Spinal cord (tissue), 10 donors: ENCODE results near the gene MAOB. TPM values are rescaled to one million over a fixed set of nuclear protein-coding genes. Genes with fewer than 3 reads are reported as not detected.
"Not testable (repeated sequence)": the region's sequence is repeated elsewhere in the genome, so short reads cannot be mapped to it uniquely, and the experiment has no call there.

Experiments
- DNase-seq, 6 donors: peaks; one replicate each; pipeline versions ENCODE4 v3.0.0 to v3.0.0-alpha.2; 2013 to 2015; ENCODE audit warnings: low spot score in 6 of 6, low read depth in 4 of 6
- H3K27ac ChIP-seq: one replicate; pipeline ENCODE4 v1.5.1; 2013; ENCODE audit warnings: low read depth, low read length, control low read depth
- H3K27me3 ChIP-seq: one replicate; pipeline ENCODE4 v1.6.1; 2013; ENCODE audit warnings: low read length; ENCODE audit not compliant: control insufficient read depth, insufficient read depth
- H3K36me3 ChIP-seq: one replicate; pipeline ENCODE4 v1.6.1; 2013; ENCODE audit warnings: low read length; ENCODE audit not compliant: control insufficient read depth, insufficient read depth
- H3K4me1 ChIP-seq: one replicate; pipeline ENCODE4 v1.6.1; 2013; ENCODE audit warnings: low read length; ENCODE audit not compliant: control insufficient read depth, insufficient read depth
- H3K4me3 ChIP-seq: one replicate; pipeline ENCODE4 v1.5.1; 2013; ENCODE audit warnings: low read depth, low read length, control low read depth
- H3K9me3 ChIP-seq: one replicate; pipeline ENCODE4 v1.6.1; 2013; ENCODE audit warnings: low read length; ENCODE audit not compliant: control insufficient read depth, insufficient read depth
- WGBS: methylation state at CpG from one replicate; pipeline ENCODE4 v1.1.5; 2013; ENCODE audit warnings: missing lambda C conversion rate; ENCODE audit not compliant: insufficient coverage; 5-methylcytosine and 5-hydroxymethylcytosine counted together
- long read RNA-seq, 4 donors: transcript quantifications; one replicate each; lab custom pipeline, GENCODE V29; 2026
- polyA plus RNA-seq, 2 donors: library from polyadenylated mRNA; unstranded; fragments of 120-200 nt; gene quantifications; one replicate each; pipeline ENCODE4 v1.2.1, GENCODE V29; 2013; ENCODE audit not compliant: insufficient read length in 2 of 2
- total RNA-seq, 2 donors: library from RNA; depleted of rRNA in 1 of 2; stranded (reverse); fragments of 120-200 nt in 1 of 2; fragments of >200 nt in 1 of 2; gene quantifications; one replicate each; pipeline versions ENCODE4 v1.2.3 to v1.2.4, GENCODE V29; 2013 to 2014
- donor health status: healthy.

MAOB gene
- 10 to 100 TPM in 1 of 2 donors, 1 to 10 TPM in 1; 5.6 to 20.0 TPM for total RNA-seq
- 10 to 100 TPM; 25.8 to 29.3 TPM for polyA plus RNA-seq
- long read RNA-seq, donor 1, transcript MAOB-201 (15 exons, 2,566 nt): major isoform, 5 of 5 reads
- long read RNA-seq, donor 1, partial matches to known transcripts: 0 of 5 reads
- long read RNA-seq, donor 1, other reads (novel, unspliced or antisense): 0 of 5 reads
- long read RNA-seq, donor 2, partial matches to known transcripts: 0 of 1 reads
- long read RNA-seq, donor 2, other reads (novel, unspliced or antisense): 0 of 1 reads
- long read RNA-seq, donor 3, partial matches to known transcripts: 0 of 2 reads
- long read RNA-seq, donor 3, other reads (novel, unspliced or antisense): 0 of 2 reads
- long read RNA-seq, donor 4, partial matches to known transcripts: 0 of 3 reads
- long read RNA-seq, donor 4, other reads (novel, unspliced or antisense): 0 of 3 reads

GRCh38 chrX:43882294-43882681, at the start of gene MAOB:
MAOB (minus strand) TSS chrX:43882450; CDS start chrX:43882299, 151 bp downstream.
- H3K27me3 ChIP-seq: peaks cover 16% of the 10 kb centered on the region
- H3K4me3 ChIP-seq: peak within 1 kb of the TSS; percentile 40
- WGBS: 9% methylated on average over 36 of the region's 36 CpGs

DNA sequence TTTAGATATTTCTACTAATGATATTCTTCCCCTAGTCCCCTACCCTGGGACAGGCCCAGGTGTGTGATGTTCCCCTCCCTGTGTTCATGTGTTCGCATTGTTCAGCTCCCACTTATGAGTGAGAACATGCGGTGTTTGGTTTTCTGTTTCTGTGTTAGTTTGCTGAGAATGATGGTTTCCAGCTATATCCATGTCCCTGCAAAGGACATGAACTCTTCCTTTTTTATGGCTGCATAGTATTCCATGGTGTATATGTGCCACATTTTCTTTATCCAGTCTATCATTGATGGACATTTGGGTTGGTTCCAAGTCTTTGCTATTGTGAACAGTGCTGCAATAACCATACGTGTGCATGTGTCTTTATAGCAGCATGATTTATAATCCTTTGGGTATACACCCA, 39.8 kb upstream of the MAOB start:
- not testable (repeated sequence) for DNase-seq, H3K27me3 ChIP-seq, H3K4me3 ChIP-seq, H3K9me3 ChIP-seq, H3K4me1 ChIP-seq, H3K36me3 ChIP-seq, H3K27ac ChIP-seq
- WGBS: no CpG with 5 or more reads among the region's 3 CpGs

More at GRCh38 chrX:43882294-43882681, at the start of gene MAOB:
- peak in 2 of 6 donors; percentile 16 to 34 for DNase-seq
- Histone ChIP-seq H3K36me3 (no peaks in the 10 kb centered on the region), H3K27ac (peak within 1 kb of the TSS; percentile 3), H3K9me3 (no peaks in the 10 kb centered on the region), H3K4me1 (peaks cover 8% of the 10 kb centered on the region)

GRCh38 chrX:43910772-43911171, 28.5 kb upstream of the MAOB start:
- whole genome bisulfite sequencing: 82% methylated on average over 6 of the region's 8 CpGs
- H3K27me3 ChIP-seq, H3K27ac ChIP-seq, H3K9me3 ChIP-seq, H3K4me1 ChIP-seq, H3K36me3 ChIP-seq, DNase-seq, H3K4me3 ChIP-seq: not testable (repeated sequence)

- H3K9me3 ChIP-seq: no peaks in the 10 kb centered on the region
- no peak overlapping the region for H3K4me3 ChIP-seq
- H3K27me3 ChIP-seq: no peaks in the 10 kb centered on the region
- no CpG with 5 or more reads among the region's 1 CpG for WGBS
- no peaks in the 10 kb centered on the region for H3K4me1 ChIP-seq
- peak in 1 of 6 donors; percentile 54 for DNase-seq
- no peaks in the 10 kb centered on the region for H3K36me3 ChIP-seq
- H3K27ac ChIP-seq: no peak overlapping the region
These were observed 27.8 kb upstream of the MAOB start for GRCh38 chrX:43910012-43910411.

DNA sequence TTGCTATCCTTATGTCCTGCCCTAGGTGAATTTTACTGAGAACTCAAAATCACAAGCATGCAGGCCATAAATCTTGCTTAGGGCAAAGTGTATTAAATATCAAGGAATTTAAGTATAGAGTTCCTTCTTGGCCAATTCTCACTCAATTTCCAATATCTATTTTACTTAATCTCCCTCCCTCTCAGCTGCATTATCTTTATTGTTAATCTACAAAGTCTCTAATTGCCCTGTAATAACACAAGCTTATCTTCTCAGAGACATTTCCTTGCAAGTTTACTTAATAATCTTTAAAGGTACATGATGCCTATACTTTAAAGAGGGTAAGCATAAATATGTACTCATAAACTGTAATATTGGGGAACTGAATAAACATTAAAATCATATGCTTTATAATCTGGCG, 26.9 kb upstream of the MAOB start:
- no CpG with 5 or more reads among the region's 1 CpG for WGBS
- Histone ChIP-seq H3K36me3 (no peaks in the 10 kb centered on the region), H3K4me1 (no peaks in the 10 kb centered on the region), H3K27ac (no peak overlapping the region), H3K4me3 (no peak overlapping the region), H3K9me3 (no peaks in the 10 kb centered on the region), H3K27me3 (no peaks in the 10 kb centered on the region)
- no peak for DNase-seq

- Histone ChIP-seq H3K9me3 (no peaks in the 10 kb centered on the region), H3K4me3 (no peak overlapping the region), H3K36me3 (no peaks in the 10 kb centered on the region), H3K4me1 (no peaks in the 10 kb centered on the region), H3K27me3 (peaks cover 6% of the 10 kb centered on the region), H3K27ac (no peak overlapping the region)
- 88% methylated on average over 1 of the region's 5 CpGs for WGBS
- no peak for DNase-seq
These were observed 17.9 kb upstream of the MAOB start for GRCh38 chrX:43899878-43900815.

GRCh38 chrX:43898406-43899035, 16.3 kb upstream of the MAOB start:
- Histone ChIP-seq H3K4me3 (no peak overlapping the region), H3K4me1 (no peaks in the 10 kb centered on the region), H3K9me3 (no peaks in the 10 kb centered on the region), H3K27ac (no peak overlapping the region), H3K27me3 (peaks cover 6% of the 10 kb centered on the region), H3K36me3 (no peaks in the 10 kb centered on the region)
- no peak for DNase-seq
- WGBS: no CpG with 5 or more reads among the region's 5 CpGs

- DNase-seq: no peak
- WGBS: 33% methylated on average over 1 of the region's 4 CpGs
- no peak overlapping the region for H3K27ac ChIP-seq
These were observed 15.0 kb upstream of the MAOB start for GRCh38 chrX:43897290-43897689.

GRCh38 chrX:43892336-43892870, 10.2 kb upstream of the MAOB start:
- Histone ChIP-seq H3K9me3 (peaks cover 7% of the 10 kb centered on the region), H3K4me1 (no peaks in the 10 kb centered on the region), H3K27me3 (peaks cover 2% of the 10 kb centered on the region), H3K4me3 (no peak overlapping the region), H3K36me3 (no peaks in the 10 kb centered on the region), H3K27ac (no peak overlapping the region)
- no peak for DNase-seq
- WGBS: no CpG with 5 or more reads among the region's 1 CpG

More at GRCh38 chrX:43897290-43897689, 15.0 kb upstream of the MAOB start:
- H3K9me3 ChIP-seq: no peaks in the 10 kb centered on the region
- no peak overlapping the region for H3K4me3 ChIP-seq
- H3K4me1 ChIP-seq: no peaks in the 10 kb centered on the region
- peaks cover 6% of the 10 kb centered on the region for H3K27me3 ChIP-seq
- no peaks in the 10 kb centered on the region for H3K36me3 ChIP-seq
